ENCODE results near the gene NID1. TPM values are rescaled to one million over a fixed set of nuclear protein-coding genes. Genes with fewer than 3 reads are reported as not detected.

NID1 gene
- total RNA-seq (100 to 1,000 TPM in 1 of 4 donors, 10 to 100 TPM in 3; 31.3 to 107 (median 58.1) TPM), polyA plus RNA-seq (24.4 TPM)
- long read RNA-seq, donor 1, full-length matches to known transcripts: 13 of 44 reads
- long read RNA-seq, donor 1, partial matches to known transcripts: 20 of 44 reads
- long read RNA-seq, donor 1, other reads (novel, unspliced or antisense): 11 of 44 reads
- long read RNA-seq, donor 2, full-length matches to known transcripts: 9 of 18 reads
- long read RNA-seq, donor 2, partial matches to known transcripts: 7 of 18 reads
- long read RNA-seq, donor 2, other reads (novel, unspliced or antisense): 2 of 18 reads
- long read RNA-seq, donor 3, full-length matches to known transcripts: 17 of 86 reads
- long read RNA-seq, donor 3, partial matches to known transcripts: 26 of 86 reads
- long read RNA-seq, donor 3, other reads (novel, unspliced or antisense): 43 of 86 reads
- long read RNA-seq, donor 4, full-length matches to known transcripts: 14 of 27 reads
- long read RNA-seq, donor 4, partial matches to known transcripts: 7 of 27 reads
- long read RNA-seq, donor 4, other reads (novel, unspliced or antisense): 6 of 27 reads

DNA sequence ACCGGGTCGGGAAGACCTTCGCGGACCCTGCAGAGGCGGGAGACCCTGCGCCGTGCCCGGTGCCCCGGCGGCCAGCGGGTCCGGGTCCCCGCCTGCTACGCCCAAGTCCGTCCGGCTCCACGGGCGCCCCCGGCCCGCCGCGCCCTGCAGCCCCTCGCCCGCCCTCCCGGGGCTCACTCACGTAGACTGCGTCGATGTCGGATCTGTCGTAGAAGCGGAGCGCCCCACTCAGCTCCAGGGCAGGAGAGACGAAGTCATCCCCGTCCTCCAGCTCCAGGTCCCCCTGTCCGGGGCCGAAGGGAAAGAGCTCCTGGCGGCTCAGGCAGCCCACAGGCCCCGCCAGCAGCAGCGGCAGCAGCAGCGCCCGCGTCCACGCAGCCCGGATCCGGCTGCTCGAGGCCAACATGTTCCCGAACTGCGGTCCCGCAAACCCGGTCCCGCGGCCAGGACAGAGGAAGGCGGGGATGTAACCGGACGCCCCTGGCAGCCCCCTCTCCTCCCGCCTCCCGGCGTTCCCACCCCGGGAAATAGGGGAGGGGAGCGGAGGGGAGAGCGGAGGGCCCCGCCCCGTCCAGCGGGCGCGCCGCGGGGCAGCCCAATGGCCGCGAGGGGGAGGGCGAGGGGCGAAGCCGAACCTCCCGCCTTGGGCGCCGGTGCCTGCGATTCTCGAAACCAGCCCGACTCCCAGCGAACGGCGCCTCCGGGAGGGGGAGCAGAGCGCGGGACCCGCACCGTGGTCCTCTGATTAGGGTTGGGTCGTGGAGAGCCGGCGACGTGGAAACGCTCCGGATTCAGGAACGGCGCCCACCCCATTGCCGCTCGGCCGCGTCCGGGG is at the start of gene NID1:
TSS of gene NID1 (minus strand) at position 417 of the 835 bp plus-strand sequence. CDS start at position 406, 11 bp downstream.
- intact Hi-C loops (cut with DNase I): no loop called here
- WGBS: under 1% methylated on average over 100 of the region's 100 CpGs

DNA sequence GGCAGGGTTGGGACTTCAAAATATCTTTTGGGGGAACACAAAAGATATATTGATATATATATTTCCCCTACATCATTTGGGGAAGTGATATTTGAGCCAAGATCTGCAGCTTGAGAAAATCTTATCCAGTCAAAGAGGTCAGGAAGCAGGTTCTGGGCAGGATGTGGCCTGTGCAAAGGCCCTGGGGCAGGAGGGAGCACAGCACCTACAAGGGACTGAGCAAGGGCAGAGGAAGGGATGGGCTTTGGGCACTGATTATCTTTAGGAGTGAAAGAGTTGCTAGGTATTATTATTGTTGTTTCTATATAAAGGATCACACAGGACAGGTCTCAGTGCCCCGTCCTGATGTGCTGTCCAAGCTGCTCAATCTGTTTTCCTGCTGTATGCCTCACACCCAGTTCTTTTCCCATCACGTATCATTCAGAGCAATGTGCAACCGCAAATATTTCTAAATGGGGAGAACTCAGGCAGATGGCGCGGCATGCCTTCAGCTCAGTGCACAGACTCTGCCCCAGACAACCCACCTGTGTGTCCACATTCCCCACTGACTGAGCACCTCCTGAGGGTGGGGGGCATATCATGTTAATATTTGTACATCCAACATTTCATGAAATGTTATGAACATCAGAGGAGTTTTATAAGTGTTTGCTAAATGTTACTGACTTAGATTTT is 49.3 kb upstream of the NID1 start:
- intact Hi-C loops (cut with DNase I): loop anchor here in 2 of 4 donors (5.0 to 10.0 kb wide), 2 partner anchors 171 to 378 kb away; partner anchors contain the start of gene ERO1B (in 1 of the 2)
- ATAC-seq (no peak), DNase-seq (no peak)
- no peak overlapping the region for H3K27ac ChIP-seq (ENCODE audit: low read length)
- no peaks in the 10 kb centered on the region for H3K27me3 ChIP-seq (ENCODE audit: control insufficient read depth, insufficient read depth)
- H3K4me1 ChIP-seq (ENCODE audit: control insufficient read depth, insufficient read depth, low read length): no peaks in the 10 kb centered on the region
- H3K4me3 ChIP-seq (ENCODE audit: low read length): no peak overlapping the region
- 90% methylated on average over 5 of the region's 5 CpGs for WGBS
- no peaks in the 10 kb centered on the region for H3K9me3 ChIP-seq (ENCODE audit: control insufficient read depth, low read length)

More for the DNA sequence above, at the start of gene NID1:
- ATAC-seq: peak; percentile 88 to 90
- Histone ChIP-seq H3K27ac (ENCODE audit: low read length) (peak within 1 kb of the TSS; percentile 92), H3K4me1 (ENCODE audit: control insufficient read depth, insufficient read depth, low read length) (peaks cover 4% of the 10 kb centered on the region), H3K9me3 (ENCODE audit: control insufficient read depth, low read length) (no peaks in the 10 kb centered on the region), H3K4me3 (ENCODE audit: low read length) (peak within 1 kb of the TSS; percentile 63), H3K27me3 (ENCODE audit: control insufficient read depth, insufficient read depth) (no peaks in the 10 kb centered on the region)
- DNase-seq: peak; percentile 89 to 95 (median 95)

DNA sequence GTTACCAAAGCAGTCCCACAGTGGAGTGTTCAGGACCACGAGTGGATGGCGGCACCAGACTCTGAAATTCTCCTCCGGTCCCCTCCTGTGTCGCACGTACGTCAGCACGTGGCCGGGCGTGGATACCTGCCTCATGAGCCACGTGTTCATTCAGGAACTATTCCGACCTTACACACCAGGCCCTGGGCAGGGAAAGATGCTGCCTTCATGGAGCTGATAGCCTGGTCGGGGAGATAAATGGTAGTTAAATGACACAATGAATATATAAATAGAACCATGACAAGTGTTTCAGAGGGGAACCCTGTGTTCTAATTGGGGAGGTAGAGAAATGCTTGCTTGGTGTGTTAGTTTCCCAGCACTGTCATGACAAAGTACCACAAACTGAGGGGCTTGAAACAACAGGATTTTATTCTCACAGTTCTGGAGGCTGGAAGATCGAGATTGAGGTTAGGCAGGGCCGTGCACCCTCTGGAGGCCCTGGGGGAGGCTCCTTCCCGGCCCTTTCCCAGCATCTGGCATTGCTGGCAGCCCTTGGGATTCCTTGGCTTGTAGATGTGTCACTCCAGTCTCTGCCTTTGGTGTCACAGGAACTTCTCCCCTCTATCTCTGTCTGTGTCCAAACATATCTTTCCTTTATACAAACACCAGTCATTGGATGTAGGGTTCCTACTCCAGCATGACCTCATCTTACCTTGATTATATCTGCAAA is 48.6 kb upstream of the NID1 start:
- intact Hi-C loops (cut with DNase I): loop anchor here in 2 of 4 donors (5.0 to 10.0 kb wide), 2 partner anchors 171 to 379 kb away; partner anchors contain the start of gene ERO1B (in 1 of the 2)
- ATAC-seq: peak; percentile 58 to 61

GRCh38 chr1:236112332-236112627 is 47.4 kb upstream of the NID1 start:
- no peak overlapping the region for H3K27ac ChIP-seq (ENCODE audit: low read length)
- no peaks in the 10 kb centered on the region for H3K9me3 ChIP-seq (ENCODE audit: control insufficient read depth, low read length)
- no peak for DNase-seq
- WGBS: 84% methylated on average over 6 of the region's 6 CpGs
- intact Hi-C loops (cut with DNase I): loop anchor here in 2 of 4 donors (5.0 to 10.0 kb wide), 2 partner anchors 173 to 380 kb away; partner anchors contain the start of gene ERO1B (in 1 of the 2)
- no peak for ATAC-seq
- no peak overlapping the region for H3K4me3 ChIP-seq (ENCODE audit: low read length)
- H3K4me1 ChIP-seq (ENCODE audit: control insufficient read depth, insufficient read depth, low read length): no peaks in the 10 kb centered on the region
- H3K27me3 ChIP-seq (ENCODE audit: control insufficient read depth, insufficient read depth): no peaks in the 10 kb centered on the region

More for the DNA sequence above, 48.6 kb upstream of the NID1 start:
- no peaks in the 10 kb centered on the region for H3K4me1 ChIP-seq (ENCODE audit: control insufficient read depth, insufficient read depth, low read length)
- no peaks in the 10 kb centered on the region for H3K9me3 ChIP-seq (ENCODE audit: control insufficient read depth, low read length)
- 63% methylated on average over 15 of the region's 15 CpGs for WGBS
- H3K27me3 ChIP-seq (ENCODE audit: control insufficient read depth, insufficient read depth): no peaks in the 10 kb centered on the region
- H3K4me3 ChIP-seq (ENCODE audit: low read length): no peak overlapping the region
- DNase-seq: no peak
- peak overlapping the region; percentile 73 for H3K27ac ChIP-seq (ENCODE audit: low read length)

DNA sequence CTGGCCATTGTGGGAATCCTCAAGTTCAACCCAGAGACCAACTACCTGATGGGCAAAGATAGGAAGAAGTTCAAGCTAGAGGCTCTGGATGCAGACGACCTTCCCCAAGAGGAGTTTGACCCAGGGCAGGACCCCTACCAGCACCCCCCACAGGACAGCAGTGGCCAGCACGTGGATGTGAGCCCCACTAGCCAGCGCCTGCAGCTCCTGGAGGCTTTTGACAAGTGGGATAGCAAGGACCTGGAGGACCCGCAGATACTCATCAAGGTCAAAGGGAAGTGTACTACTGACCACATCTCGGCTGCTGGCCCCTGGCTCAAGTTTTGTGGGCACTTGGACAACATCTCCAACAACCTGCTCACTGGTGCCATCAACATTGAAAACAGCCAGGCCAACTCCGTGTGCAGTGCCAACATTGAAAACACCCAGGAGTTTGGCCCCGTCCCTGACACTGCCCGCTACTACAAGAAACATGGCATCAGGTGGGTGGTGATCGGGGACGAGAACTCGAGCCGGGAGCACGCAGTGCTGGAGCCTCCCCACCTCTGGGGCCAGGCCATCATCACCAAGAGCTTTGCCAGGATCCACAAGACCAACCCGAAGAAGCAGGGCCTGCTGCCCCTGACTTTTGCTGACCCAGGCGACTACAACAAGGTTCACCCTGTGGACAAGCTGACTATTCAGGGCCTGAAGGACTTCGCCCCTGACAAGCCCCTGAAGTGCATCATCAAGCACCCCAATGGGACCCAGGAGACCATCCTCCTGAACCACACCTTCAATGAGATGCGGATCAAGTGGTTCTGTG is 46.8 kb upstream of the NID1 start:
- no peaks in the 10 kb centered on the region for H3K27me3 ChIP-seq (ENCODE audit: control insufficient read depth, insufficient read depth)
- 88% methylated on average over 17 of the region's 17 CpGs for WGBS
- H3K27ac ChIP-seq (ENCODE audit: low read length): no peak overlapping the region
- no peak for DNase-seq
- H3K4me1 ChIP-seq (ENCODE audit: control insufficient read depth, insufficient read depth, low read length): no peaks in the 10 kb centered on the region
- no peak for ATAC-seq
- H3K9me3 ChIP-seq (ENCODE audit: control insufficient read depth, low read length): no peaks in the 10 kb centered on the region
- no peak overlapping the region for H3K4me3 ChIP-seq (ENCODE audit: low read length)
- intact Hi-C loops (cut with DNase I): loop anchor here in 2 of 4 donors (5.0 to 10.0 kb wide), 2 partner anchors 173 to 381 kb away; partner anchors contain the start of gene ERO1B (in 1 of the 2)

GRCh38 chr1:236110137-236110536 is 45.2 kb upstream of the NID1 start:
- WGBS: 78% methylated on average over 13 of the region's 13 CpGs
- no peaks in the 10 kb centered on the region for H3K4me1 ChIP-seq (ENCODE audit: control insufficient read depth, insufficient read depth, low read length)
- DNase-seq: no peak
- H3K4me3 ChIP-seq (ENCODE audit: low read length): no peak overlapping the region
- no peak overlapping the region for H3K27ac ChIP-seq (ENCODE audit: low read length)
- no peaks in the 10 kb centered on the region for H3K27me3 ChIP-seq (ENCODE audit: control insufficient read depth, insufficient read depth)
- H3K9me3 ChIP-seq (ENCODE audit: control insufficient read depth, low read length): no peaks in the 10 kb centered on the region
- ATAC-seq: no peak
- intact Hi-C loops (cut with DNase I): loop anchor here in 2 of 4 donors (5.0 to 10.0 kb wide), 2 partner anchors 175 to 382 kb away; partner anchors contain the start of gene ERO1B (in 1 of the 2)

DNA sequence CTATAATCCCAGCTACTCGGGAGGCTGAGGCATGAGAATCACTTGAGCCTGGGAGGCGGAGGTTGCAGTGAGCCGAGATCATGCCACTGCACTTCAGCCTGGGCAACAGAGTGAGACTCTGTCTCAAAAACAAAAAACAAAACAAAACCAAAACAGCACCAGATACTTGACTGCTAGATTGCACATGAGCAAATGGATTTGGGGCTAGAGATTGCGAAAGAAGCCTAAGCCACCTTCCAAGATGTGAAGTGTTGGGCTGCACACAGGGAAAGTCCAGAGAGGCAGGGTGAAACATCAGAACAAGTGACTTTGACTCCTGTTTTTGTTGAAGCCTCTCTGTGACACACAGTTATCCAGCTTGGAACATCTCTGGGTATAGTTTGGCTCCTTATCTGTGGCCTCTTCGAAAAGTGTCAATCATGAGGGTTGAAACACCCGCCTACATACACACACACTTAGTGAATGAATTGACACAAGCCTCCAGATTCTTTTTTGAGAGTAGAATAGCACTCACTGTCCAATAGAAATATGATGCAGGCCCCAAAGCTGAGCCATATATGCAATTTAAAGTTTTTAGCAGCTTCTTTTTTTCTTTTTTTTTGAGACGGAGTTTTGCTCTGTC is 43.2 kb upstream of the NID1 start:
- DNase-seq (no peak), ATAC-seq (no peak)
- no peak overlapping the region for H3K27ac ChIP-seq (ENCODE audit: low read length)
- intact Hi-C loops (cut with DNase I): loop anchor here in 3 of 4 donors (2.0 to 5.0 kb wide), 3 partner anchors 379 to 384 kb away; no protein-coding TSS in a partner anchor
- no peaks in the 10 kb centered on the region for H3K27me3 ChIP-seq (ENCODE audit: control insufficient read depth, insufficient read depth)
- 83% methylated on average over 7 of the region's 7 CpGs for WGBS
- H3K4me3 ChIP-seq (ENCODE audit: low read length): no peak overlapping the region
- no peaks in the 10 kb centered on the region for H3K4me1 ChIP-seq (ENCODE audit: control insufficient read depth, insufficient read depth, low read length)
- no peaks in the 10 kb centered on the region for H3K9me3 ChIP-seq (ENCODE audit: control insufficient read depth, low read length)

- intact Hi-C loops (cut with DNase I): loop anchor here in 2 of 4 donors (5.0 kb wide), 2 partner anchors 380 to 385 kb away; no protein-coding TSS in a partner anchor
- DNase-seq (no peak), ATAC-seq (no peak)
- no peaks in the 10 kb centered on the region for H3K9me3 ChIP-seq (ENCODE audit: control insufficient read depth, low read length)
- 69% methylated on average over 9 of the region's 9 CpGs for WGBS
- H3K4me1 ChIP-seq (ENCODE audit: control insufficient read depth, insufficient read depth, low read length): no peaks in the 10 kb centered on the region
- no peak overlapping the region for H3K4me3 ChIP-seq (ENCODE audit: low read length)
- no peak overlapping the region for H3K27ac ChIP-seq (ENCODE audit: low read length)
- no peaks in the 10 kb centered on the region for H3K27me3 ChIP-seq (ENCODE audit: control insufficient read depth, insufficient read depth)
Observed at GRCh38 chr1:236107121-236107907, 42.4 kb upstream of the NID1 start.

Data from right cardiac atrium (tissue), 5 donors.